ENCODE measurements around the gene CAMSAP2. TPM values are rescaled to one million over a fixed set of nuclear protein-coding genes. Genes with fewer than 3 reads are reported as not detected.

Gene CAMSAP2, protein sequence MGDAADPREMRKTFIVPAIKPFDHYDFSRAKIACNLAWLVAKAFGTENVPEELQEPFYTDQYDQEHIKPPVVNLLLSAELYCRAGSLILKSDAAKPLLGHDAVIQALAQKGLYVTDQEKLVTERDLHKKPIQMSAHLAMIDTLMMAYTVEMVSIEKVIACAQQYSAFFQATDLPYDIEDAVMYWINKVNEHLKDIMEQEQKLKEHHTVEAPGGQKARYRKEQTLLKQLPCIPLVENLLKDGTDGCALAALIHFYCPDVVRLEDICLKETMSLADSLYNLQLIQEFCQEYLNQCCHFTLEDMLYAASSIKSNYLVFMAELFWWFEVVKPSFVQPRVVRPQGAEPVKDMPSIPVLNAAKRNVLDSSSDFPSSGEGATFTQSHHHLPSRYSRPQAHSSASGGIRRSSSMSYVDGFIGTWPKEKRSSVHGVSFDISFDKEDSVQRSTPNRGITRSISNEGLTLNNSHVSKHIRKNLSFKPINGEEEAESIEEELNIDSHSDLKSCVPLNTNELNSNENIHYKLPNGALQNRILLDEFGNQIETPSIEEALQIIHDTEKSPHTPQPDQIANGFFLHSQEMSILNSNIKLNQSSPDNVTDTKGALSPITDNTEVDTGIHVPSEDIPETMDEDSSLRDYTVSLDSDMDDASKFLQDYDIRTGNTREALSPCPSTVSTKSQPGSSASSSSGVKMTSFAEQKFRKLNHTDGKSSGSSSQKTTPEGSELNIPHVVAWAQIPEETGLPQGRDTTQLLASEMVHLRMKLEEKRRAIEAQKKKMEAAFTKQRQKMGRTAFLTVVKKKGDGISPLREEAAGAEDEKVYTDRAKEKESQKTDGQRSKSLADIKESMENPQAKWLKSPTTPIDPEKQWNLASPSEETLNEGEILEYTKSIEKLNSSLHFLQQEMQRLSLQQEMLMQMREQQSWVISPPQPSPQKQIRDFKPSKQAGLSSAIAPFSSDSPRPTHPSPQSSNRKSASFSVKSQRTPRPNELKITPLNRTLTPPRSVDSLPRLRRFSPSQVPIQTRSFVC (N-terminal part only)
- 19.8 and 35.1 TPM in 2 replicates for total RNA-seq (2014; rRNA removed; shearing (Covaris generic))

GRCh38 chr1:200738327-200738948, at the start of gene CAMSAP2:
TSS of gene CAMSAP2 (plus strand) at chr1:200738893. CDS start at chr1:200739828, 935 bp downstream.
- Histone ChIP-seq H3K27me3 (replicated peaks) (no peaks in the 10 kb centered on the region), H3K4me3 (peak within 1 kb of the TSS; percentile 97), H3K27ac (peak within 1 kb of the TSS; percentile 99), H3K4me1 (replicated peaks) (peaks cover 16% of the 10 kb centered on the region), H3K36me3 (peaks cover 26% of the 10 kb centered on the region), H3K9me3 (replicated peaks) (no peaks in the 10 kb centered on the region)
- DNase-seq (ENCODE audit: low read depth in 1 of 2, low spot score in 2 of 2), result peak in 1 of 2 experiments; percentile 90

- Histone ChIP-seq H3K9me3 (replicated peaks) (no peaks in the 10 kb centered on the region), H3K4me3 (no peak overlapping the region), H3K27ac (no peak overlapping the region), H3K36me3 (no peaks in the 10 kb centered on the region), H3K27me3 (replicated peaks) (no peaks in the 10 kb centered on the region), H3K4me1 (replicated peaks) (no peaks in the 10 kb centered on the region)
- DNase-seq (ENCODE audit: low read depth in 1 of 2, low spot score in 2 of 2), result no peak
These were observed 46.4 kb upstream of the CAMSAP2 start for GRCh38 chr1:200692316-200692715.

DNA sequence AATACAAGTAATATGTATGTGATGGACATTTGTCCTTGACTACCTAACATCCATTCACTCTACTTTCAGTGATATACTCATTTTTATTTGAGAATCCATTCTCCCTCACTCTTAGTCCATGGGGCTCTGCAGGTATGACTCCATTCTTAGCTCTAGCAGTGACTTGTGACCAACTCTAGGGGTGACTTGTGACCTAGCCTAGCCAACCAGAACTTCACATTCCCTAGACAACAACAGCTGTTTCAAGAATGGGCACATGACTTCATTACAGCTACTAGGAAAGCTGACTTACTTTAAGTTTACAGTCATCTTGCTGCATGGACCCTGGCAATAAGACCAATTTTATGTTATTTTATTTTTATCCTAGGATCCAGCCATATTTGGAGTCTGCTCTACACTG, 45.4 kb upstream of the CAMSAP2 start:
- Histone ChIP-seq H3K27ac (no peak overlapping the region), H3K9me3 (replicated peaks) (no peaks in the 10 kb centered on the region), H3K4me1 (replicated peaks) (no peaks in the 10 kb centered on the region), H3K4me3 (no peak overlapping the region), H3K27me3 (replicated peaks) (no peaks in the 10 kb centered on the region), H3K36me3 (no peaks in the 10 kb centered on the region)
- no peak for DNase-seq (ENCODE audit: low read depth in 1 of 2, low spot score in 2 of 2)

DNA sequence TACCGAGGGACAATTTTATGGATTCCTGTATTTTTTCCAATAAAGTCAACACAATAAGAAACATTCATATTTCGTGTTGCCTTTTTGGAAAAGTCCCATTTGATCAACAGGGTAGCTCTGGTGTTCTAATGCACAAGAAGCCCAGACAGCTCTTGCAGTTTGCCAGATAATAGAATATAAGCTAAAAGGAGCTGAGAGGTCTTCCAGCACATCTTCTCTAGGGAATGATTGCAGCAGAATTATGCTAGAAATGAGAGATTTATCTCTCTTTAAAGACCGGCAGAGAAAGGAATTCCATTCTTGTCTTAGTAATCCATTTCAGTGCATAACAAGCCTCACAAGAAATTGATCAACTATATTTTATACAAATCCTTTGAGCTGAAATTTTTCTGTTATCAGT, 44.0 kb upstream of the CAMSAP2 start:
- Histone ChIP-seq H3K4me1 (replicated peaks) (no peaks in the 10 kb centered on the region), H3K4me3 (no peak overlapping the region), H3K9me3 (replicated peaks) (no peaks in the 10 kb centered on the region), H3K36me3 (no peaks in the 10 kb centered on the region), H3K27ac (no peak overlapping the region), H3K27me3 (replicated peaks) (no peaks in the 10 kb centered on the region)
- DNase-seq (ENCODE audit: low read depth in 1 of 2, low spot score in 2 of 2), result no peak

DNA sequence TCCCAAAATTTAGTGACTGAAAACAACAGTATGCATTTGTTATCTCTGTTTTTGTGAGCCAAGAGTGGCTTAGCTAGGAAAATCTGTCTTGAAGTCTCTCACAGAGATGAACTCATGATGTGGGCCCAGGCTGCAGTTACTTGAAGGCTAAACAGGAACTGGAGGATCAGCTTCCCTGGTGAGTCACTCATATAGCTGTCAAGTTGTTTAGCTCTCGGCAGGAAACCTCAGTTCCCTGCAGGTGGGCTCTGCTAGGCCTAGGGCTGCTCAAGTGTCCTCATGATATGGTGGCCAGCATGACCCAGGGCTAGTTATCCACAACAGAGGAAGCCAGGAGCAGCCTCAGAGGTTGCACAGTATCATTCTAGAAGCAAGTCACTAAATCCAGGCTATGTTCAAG, 38.8 kb upstream of the CAMSAP2 start:
- Histone ChIP-seq H3K4me1 (replicated peaks) (no peaks in the 10 kb centered on the region), H3K36me3 (no peaks in the 10 kb centered on the region), H3K27ac (no peak overlapping the region), H3K4me3 (no peak overlapping the region), H3K27me3 (replicated peaks) (peaks cover 6% of the 10 kb centered on the region; the same call in 1 of the 2 replicates), H3K9me3 (replicated peaks) (no peaks in the 10 kb centered on the region)
- no peak for DNase-seq (ENCODE audit: low read depth in 1 of 2, low spot score in 2 of 2)

DNA sequence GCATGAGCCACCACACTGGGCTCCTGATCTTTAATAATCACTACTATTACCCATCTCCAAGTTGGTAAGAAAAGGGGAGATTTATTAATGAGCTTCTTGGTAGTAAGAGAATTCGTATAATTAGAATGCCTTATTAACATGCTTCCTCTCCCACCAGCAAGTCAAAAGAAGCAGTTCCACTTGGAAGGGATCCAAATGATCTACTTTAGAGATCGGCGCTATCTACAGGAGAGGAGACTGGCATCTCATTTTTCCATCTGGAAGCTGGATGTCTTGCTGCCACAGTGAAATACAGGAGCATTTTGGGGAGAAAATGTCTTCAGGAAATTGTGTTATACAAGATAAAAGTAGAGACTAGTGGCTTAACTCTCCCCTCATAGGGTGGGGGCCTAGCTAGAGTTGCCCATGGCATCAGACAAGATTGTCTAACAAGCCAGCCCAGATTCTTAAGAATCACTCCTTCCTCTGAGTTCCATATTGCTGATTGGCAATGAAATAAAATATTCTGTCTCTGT, 33.6 kb upstream of the CAMSAP2 start:
- Histone ChIP-seq H3K4me3 (no peak overlapping the region), H3K36me3 (no peaks in the 10 kb centered on the region), H3K9me3 (replicated peaks) (no peaks in the 10 kb centered on the region), H3K4me1 (replicated peaks) (no peaks in the 10 kb centered on the region), H3K27me3 (replicated peaks) (peaks cover 6% of the 10 kb centered on the region; the same call in 1 of the 2 replicates), H3K27ac (no peak overlapping the region)
- no peak for DNase-seq (ENCODE audit: low read depth in 1 of 2, low spot score in 2 of 2)

DNA sequence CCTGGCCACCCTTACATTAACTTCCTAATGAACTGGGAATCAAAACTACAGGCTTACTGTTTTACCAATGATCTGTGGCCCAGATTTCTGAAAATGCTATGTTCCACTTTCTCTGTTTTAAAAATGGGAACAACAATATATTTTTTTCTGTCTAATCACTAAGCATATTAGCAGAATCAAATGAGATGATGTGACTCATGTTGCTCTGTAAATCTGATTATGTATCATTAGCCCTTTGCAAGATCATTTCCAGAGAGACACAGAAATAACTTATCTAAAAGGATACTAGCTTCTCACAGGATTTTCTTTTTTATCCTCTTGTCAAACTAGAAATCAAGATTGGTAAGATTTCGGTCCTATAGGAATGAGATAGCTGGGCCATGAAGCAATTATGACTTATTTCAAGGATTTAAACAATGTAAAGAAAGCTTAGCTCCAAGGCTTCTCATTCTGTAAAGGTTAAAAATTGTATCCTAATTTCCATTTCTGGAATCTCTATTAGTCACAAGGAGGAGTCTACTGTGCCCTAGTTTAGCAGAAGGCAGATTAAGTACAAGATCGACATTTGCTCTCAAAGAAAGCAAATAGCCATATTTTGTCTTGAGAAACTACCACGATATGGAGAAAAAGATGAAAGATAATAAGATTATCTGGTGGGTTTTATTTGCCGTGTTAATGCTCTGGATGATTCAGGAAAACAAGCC, 32.4 kb upstream of the CAMSAP2 start:
- DNase-seq (ENCODE audit: low read depth in 1 of 2, low spot score in 2 of 2), result no peak
- Histone ChIP-seq H3K36me3 (no peaks in the 10 kb centered on the region), H3K4me3 (no peak overlapping the region), H3K27ac (no peak overlapping the region), H3K4me1 (replicated peaks) (no peaks in the 10 kb centered on the region), H3K9me3 (replicated peaks) (no peaks in the 10 kb centered on the region), H3K27me3 (replicated peaks) (peaks cover 6% of the 10 kb centered on the region; the same call in 1 of the 2 replicates)

DNA sequence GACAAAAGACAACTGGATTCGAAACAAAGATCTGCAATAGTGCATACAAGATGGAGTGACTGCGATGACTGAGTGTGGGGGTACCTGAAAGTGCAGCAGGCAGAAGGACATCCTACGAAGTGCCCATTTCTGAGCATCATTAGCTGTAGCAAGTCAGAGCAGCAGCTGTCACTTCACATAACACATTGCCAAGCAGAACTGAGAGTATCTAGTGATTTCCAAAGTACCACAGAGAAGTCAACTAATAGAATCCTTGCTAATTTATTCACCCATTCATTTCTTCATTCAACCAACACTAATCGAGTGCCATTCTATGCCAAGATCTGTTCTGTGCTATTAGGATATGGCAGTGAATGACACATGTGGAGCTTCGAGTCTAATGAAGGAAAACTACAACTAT, 31.6 kb upstream of the CAMSAP2 start:
- H3K9me3 ChIP-seq (replicated peaks), result no peaks in the 10 kb centered on the region
- no peak for DNase-seq (ENCODE audit: low read depth in 1 of 2, low spot score in 2 of 2)
- no peaks in the 10 kb centered on the region for H3K36me3 ChIP-seq
- H3K27ac ChIP-seq, result no peak overlapping the region
- H3K4me1 ChIP-seq (replicated peaks), result no peaks in the 10 kb centered on the region
- H3K4me3 ChIP-seq, result no peak overlapping the region
- peaks cover 2% of the 10 kb centered on the region; the same call in 1 of the 2 replicates for H3K27me3 ChIP-seq (replicated peaks)

DNA sequence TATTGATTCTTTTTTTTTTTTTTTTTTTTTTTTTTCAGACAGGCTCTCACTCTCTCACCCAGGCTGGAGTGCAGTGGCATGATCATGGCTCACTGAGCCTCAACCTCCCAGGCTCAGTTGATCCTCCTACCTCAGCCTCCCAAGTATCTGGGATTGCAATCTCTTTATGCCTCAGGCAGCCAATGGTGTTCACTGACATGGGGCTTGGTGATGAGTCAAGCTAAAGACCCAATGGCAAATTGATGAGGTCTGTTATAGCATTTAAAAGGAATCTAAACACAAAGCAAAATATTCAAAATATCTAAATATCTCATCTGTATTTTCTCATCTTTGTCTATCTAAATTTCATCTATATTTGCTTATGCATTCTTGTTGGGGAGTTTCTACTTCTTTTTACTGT, 30.5 kb upstream of the CAMSAP2 start:
- Histone ChIP-seq H3K36me3 (no peaks in the 10 kb centered on the region), H3K27ac (no peak overlapping the region), H3K4me1 (replicated peaks) (no peaks in the 10 kb centered on the region), H3K9me3 (replicated peaks) (no peaks in the 10 kb centered on the region), H3K4me3 (no peak overlapping the region), H3K27me3 (replicated peaks) (no peaks in the 10 kb centered on the region)
- DNase-seq (ENCODE audit: low read depth in 1 of 2, low spot score in 2 of 2), result no peak

DNA sequence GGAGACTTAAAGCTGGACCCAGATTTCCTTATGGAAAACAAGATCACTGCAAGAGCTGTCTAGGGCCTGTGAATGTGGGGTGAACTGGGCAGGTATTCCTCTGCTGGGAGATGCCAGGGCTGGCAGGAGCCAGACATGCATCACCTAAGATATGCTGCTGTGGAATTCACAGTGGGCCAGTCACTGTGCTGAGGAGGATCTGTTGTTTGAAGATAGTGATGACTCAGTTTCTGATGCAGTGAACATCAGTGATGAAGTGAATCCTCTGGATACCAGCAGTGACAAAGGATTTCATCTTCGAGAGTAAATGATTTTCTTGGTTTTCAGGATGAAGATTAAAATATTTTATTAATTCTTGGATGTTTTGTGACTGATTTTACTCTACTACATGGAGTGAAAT, 29.9 kb upstream of the CAMSAP2 start:
- no peaks in the 10 kb centered on the region for H3K36me3 ChIP-seq
- DNase-seq (ENCODE audit: low read depth in 1 of 2, low spot score in 2 of 2), result no peak
- no peaks in the 10 kb centered on the region for H3K27me3 ChIP-seq (replicated peaks)
- H3K4me1 ChIP-seq (replicated peaks), result no peaks in the 10 kb centered on the region
- H3K4me3 ChIP-seq, result no peak overlapping the region
- no peaks in the 10 kb centered on the region for H3K9me3 ChIP-seq (replicated peaks)
- no peak overlapping the region for H3K27ac ChIP-seq

DNA sequence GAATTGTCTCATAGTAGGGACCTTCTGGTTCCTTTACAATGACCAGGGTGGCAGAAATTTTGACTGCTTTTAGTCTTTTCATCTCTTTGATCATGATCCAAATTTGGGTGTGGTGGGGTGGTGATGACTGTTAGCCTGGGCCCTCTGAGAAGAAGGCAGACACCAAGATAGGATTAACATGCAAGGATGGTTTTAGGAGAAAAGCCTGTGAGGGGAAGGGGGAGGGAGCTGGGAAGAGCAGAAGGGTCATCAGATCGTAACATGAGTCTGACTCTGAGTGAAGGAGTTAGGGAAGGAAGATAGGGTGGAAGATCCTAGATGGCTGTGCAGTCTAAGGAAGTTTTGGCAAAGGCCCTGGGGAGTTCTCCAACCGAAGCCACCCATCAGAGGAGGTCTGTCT, 28.5 kb upstream of the CAMSAP2 start:
- no peaks in the 10 kb centered on the region for H3K36me3 ChIP-seq

DNA sequence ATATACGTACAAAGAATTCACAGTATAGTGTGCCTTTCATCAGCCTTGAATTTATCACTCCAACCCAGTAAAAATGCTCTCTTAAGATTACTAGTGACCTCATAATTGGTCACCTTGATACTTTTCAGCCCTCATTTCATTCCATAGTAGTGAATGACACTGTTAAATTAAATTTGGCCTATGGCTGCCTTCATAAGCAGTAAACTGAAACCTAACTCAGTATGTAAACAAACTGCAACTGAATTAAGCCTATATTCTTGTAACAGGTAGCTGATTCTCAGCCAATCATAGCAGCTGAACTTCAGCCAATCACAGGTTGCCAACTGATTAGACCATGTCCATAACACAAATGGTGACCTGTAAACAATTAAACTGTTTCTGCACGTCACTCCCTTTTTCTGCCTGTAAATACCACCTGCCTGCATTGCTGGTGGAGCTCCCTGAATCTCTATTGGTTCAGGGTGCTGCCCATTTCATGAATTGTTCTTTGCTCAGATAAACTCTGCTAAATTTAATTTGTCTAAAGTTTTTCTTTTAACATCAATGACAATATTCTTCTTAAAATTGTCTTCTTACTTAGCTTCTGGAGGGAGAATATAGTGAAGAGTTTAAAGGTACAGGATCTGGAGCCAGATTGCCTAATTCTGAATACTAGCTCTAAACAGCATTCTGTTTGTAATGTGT, 24.0 kb upstream of the CAMSAP2 start:
- no peaks in the 10 kb centered on the region for H3K36me3 ChIP-seq
- no peak overlapping the region for H3K4me3 ChIP-seq
- no peaks in the 10 kb centered on the region for H3K4me1 ChIP-seq (replicated peaks)
- DNase-seq (ENCODE audit: low read depth in 1 of 2, low spot score in 2 of 2), result no peak
- no peak overlapping the region for H3K27ac ChIP-seq
- H3K27me3 ChIP-seq (replicated peaks), result no peaks in the 10 kb centered on the region
- H3K9me3 ChIP-seq (replicated peaks), result no peaks in the 10 kb centered on the region

More for the DNA sequence above, 28.5 kb upstream of the CAMSAP2 start:
- Histone ChIP-seq H3K4me1 (replicated peaks) (no peaks in the 10 kb centered on the region), H3K27me3 (replicated peaks) (no peaks in the 10 kb centered on the region), H3K9me3 (replicated peaks) (no peaks in the 10 kb centered on the region), H3K27ac (no peak overlapping the region), H3K4me3 (no peak overlapping the region)
- no peak for DNase-seq (ENCODE audit: low read depth in 1 of 2, low spot score in 2 of 2)
